Measurements from ENCODE around the gene ACOX3.

DNA sequence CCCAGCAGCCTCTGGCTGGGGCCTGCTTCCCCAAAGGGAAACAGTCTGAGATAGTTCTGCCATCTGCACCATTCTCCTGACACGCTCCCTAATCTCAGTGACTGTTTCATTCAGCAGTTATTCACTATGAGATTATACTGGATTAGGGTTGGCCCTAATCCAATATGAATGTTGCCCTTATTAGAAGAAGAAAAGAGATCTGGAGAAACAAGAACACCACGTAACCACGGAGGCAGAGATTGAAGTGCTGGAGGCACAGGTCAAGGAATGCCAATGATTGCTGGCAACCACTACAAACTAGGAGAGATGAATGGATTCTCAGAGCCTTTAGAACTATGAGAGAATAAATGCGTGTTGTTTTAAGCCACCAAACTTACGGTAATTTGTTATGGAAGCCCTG lies 7.4 kb downstream of the ACOX3 start:
- TF ChIP-seq, protein P1, sequence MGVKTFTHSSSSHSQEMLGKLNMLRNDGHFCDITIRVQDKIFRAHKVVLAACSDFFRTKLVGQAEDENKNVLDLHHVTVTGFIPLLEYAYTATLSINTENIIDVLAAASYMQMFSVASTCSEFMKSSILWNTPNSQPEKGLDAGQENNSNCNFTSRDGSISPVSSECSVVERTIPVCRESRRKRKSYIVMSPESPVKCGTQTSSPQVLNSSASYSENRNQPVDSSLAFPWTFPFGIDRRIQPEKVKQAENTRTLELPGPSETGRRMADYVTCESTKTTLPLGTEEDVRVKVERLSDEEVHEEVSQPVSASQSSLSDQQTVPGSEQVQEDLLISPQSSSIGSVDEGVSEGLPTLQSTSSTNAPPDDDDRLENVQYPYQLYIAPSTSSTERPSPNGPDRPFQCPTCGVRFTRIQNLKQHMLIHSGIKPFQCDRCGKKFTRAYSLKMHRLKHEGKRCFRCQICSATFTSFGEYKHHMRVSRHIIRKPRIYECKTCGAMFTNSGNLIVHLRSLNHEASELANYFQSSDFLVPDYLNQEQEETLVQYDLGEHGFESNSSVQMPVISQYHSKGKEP (tag by site-specific recombination; IDR thresholded peaks at IDR 0.05), result no peak
- TF ChIP-seq, protein P2, sequence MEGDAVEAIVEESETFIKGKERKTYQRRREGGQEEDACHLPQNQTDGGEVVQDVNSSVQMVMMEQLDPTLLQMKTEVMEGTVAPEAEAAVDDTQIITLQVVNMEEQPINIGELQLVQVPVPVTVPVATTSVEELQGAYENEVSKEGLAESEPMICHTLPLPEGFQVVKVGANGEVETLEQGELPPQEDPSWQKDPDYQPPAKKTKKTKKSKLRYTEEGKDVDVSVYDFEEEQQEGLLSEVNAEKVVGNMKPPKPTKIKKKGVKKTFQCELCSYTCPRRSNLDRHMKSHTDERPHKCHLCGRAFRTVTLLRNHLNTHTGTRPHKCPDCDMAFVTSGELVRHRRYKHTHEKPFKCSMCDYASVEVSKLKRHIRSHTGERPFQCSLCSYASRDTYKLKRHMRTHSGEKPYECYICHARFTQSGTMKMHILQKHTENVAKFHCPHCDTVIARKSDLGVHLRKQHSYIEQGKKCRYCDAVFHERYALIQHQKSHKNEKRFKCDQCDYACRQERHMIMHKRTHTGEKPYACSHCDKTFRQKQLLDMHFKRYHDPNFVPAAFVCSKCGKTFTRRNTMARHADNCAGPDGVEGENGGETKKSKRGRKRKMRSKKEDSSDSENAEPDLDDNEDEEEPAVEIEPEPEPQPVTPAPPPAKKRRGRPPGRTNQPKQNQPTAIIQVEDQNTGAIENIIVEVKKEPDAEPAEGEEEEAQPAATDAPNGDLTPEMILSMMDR (tag by site-specific recombination; IDR thresholded peaks at IDR 0.05), result no peak
- TF ChIP-seq, protein P3, sequence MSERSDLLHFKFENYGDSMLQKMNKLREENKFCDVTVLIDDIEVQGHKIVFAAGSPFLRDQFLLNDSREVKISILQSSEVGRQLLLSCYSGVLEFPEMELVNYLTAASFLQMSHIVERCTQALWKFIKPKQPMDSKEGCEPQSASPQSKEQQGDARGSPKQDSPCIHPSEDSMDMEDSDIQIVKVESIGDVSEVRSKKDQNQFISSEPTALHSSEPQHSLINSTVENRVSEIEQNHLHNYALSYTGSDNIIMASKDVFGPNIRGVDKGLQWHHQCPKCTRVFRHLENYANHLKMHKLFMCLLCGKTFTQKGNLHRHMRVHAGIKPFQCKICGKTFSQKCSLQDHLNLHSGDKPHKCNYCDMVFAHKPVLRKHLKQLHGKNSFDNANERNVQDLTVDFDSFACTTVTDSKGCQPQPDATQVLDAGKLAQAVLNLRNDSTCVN (tag by site-specific recombination; optimal IDR thresholded peaks at IDR 0.05), result no peak
